Activated CD4-positive, CD25-positive, alpha-beta regulatory T cell treated with anti-CD3 and anti-CD28 coated beads, Interleukin-2, amount 50 U/mL, for 24 hours (primary cell): Measurements from ENCODE around the gene SLC6A18.
A peak's percentile ranks its signal among the peaks of the same experiment; 100 is the strongest.

ENCODE experiments used
- ATAC-seq, 2 donors: fragments of 150-1000 bp; cut with Tn5 transposase; one replicate each; pipeline ENCODE4 v1.10.0; 2021; ENCODE audit warnings: mild to moderate bottlenecking in 1 of 2, moderate library complexity in 1 of 2

The SLC6A18 gene

DNA sequence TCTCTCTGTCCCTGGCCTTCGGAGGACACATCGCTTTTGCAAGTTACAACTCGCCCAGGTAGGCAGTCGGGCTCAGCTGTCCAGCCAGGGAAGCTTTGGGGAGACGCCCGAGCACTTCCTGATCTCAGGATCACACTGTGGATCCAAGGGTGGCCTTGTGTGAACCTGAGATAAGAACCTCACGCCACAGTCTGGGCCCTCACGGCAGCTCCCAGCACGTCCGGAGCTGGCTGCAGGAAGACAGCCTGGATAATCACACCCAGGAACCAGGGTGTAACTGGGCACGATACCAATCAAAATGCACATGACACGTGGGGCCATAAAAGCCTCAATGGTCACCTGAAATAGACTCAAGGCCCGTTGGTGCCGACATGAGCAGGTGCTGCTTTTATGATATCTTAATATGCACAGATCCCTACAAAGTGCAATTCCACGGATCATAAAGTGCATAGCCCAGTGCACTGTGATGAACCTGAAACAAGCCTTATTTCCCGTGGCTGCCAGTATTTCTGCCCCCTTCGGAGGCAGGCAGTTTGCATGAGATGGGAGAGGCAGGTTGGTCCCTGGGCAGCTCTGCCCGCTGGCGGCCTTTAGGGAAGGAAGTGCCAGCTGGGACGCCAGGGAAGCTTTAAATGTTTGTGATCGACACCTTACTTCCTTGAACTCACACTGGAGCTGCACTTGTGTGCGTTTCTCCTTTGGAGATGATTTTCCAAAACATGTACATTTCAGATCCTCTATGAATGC, 14.5 kb downstream of the SLC6A18 start:
- no peak for ATAC-seq

DNA sequence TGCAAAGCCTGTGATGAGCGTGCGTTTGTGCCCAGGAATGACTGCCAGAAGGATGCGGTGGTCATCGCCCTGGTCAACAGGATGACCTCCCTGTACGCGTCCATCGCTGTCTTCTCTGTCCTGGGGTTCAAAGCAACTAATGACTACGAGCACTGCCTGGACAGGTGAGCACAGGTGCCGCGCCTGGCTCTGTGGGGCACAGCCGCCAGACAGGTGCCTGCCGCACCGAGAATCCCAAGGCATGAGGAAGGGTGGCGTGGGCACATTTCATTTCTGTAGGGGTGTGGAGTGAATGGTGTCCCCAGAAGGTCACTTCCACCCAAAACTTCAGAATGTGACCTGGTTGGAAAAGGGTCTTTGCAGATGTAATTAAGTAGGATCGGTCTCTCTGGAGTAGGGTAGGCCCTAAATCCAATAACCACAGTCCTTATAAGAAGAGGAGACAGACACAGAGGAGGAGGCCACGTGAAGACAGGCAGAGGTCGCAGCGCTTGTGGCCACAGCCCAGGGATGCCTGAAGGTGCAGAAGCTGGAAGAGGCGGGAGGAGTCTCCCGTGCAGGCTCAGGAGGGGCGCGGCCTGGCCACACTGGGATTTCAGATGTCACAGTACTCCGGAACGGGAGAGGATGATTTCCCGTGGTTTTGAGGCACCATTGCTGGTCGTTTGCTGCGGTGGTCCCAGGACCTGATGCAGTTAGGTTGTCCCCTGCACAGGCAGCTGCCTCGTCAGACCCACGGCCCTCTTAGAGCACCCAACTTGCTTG, 15.5 kb downstream of the SLC6A18 start:
- ATAC-seq = no peak

DNA sequence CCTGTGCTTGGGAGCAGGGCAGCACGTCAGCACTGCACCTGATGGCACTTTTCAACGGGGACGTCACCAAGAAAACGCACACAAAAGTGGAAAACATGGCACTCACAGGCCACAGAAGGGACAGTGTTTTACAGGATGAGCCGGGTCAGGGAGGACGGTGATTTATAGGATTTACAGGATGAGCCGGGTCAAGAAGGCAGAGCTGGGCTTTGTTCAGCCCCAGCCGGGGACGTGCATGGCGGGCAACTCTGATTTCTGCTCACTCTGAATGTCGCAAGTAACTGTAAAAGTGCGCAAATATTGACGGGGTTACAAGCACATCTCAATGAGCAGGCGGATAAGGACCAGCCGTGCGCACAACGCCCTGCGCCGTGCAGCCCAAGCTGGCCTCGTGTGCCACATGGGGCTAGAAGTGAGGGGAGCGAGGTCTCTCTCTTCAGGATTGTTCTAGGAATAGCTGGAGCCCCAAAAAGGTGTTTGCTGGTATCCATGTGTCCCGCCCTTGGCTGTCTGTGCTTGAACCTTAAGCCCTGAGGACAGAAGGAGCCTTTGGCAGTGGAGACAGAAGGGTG, 16.4 kb downstream of the SLC6A18 start:
- no peak for ATAC-seq

DNA sequence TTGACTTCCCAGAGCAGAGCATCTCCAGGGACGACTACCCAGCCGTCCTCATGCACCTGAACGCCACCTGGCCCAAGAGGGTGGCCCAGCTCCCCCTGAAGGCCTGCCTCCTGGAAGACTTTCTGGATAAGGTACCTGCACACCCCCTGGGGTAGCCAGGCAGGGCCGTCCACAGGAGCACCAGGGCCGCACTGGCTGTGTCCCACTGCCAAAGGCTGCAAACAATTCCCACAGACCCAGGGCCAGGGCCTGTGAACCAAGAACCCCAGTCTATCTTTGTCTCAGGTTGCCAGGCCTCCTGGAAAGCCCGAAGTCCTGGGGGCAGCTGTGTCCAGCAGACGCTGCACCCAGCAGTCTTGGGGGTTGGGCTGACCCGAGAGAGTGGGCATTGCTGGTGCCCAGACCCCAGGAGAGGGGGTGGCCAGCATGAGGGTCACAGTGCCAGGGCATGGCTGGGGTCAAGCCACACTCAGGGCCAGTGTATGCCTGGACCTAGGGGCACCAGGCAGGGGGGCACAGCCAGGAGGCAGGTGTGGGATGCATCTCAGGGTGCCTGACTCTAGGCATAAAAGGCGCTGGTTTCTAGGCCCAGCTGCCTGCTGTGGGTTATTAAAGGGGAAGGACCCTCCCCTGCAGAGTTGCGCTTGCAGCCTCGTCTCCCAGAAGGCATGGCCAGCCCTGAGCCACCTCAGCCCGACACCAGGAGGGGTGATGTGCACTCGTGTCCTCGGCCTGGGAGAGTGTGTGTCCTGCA, 17.7 kb downstream of the SLC6A18 start:
- peak in 1 of 2 donors; percentile 12 for ATAC-seq

DNA sequence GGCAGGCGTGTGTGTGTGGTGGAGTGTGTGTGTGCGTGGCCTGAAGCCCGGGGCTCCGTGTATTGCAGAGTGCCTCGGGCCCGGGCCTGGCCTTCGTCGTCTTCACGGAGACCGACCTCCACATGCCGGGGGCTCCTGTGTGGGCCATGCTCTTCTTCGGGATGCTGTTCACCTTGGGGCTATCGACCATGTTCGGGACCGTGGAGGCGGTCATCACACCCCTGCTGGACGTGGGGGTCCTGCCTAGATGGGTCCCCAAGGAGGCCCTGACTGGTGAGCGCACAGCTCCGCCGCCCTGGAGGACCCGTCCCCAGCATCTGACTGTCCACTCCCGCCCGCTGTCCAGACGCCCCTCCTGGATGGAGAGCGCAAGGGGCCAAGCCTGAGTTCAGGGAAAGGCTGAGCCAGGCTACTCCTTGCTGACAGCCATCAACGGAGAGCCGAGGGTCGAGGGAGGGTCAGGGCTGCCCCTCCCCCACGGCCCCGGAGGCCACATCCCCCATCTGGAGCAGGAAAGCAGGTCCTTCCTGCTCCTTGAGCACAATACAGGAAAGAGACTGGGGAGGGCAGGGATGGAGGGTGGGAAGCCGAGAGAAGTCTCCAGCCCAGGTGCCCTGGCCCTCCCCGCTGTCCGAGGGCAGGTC, 18.4 kb downstream of the SLC6A18 start:
- no peak for ATAC-seq

DNA sequence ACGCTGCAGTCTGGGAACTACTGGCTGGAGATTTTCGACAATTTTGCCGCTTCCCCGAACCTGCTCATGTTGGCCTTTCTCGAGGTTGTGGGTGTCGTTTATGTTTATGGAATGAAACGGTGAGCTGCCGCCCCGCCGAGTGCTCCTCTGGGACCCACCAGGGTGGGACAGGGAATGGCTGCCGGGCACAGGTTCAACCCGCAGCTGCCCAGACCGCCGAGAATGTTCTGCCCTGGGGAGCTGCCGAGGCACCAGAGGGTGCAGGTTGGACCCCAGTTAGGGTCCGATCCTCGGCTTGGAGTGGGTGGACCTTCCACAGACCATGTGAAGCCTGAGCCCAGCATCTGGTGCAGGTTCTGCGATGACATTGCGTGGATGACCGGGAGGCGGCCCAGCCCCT, 19.1 kb downstream of the SLC6A18 start:
- ATAC-seq = no peak

DNA sequence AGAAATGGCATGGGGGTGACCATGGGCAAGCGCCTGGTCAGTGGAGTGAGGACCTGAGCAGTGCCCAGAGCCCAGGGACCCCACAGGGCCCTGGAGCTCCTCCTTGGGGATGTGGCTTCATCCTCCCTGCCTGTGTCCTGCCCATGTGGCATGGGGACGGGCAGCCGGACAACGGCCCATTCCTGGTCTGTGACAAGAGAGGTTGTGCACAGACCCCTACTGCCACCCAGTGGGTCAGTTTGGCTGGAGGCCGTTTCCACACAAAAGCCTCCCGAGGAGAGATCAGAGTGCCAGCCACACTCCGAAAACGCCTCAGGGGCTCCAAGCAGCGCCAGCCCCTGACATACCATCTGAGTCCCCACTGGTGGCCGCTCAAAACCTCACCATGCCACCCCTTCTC, 19.8 kb downstream of the SLC6A18 start:
- ATAC-seq = no peak

DNA sequence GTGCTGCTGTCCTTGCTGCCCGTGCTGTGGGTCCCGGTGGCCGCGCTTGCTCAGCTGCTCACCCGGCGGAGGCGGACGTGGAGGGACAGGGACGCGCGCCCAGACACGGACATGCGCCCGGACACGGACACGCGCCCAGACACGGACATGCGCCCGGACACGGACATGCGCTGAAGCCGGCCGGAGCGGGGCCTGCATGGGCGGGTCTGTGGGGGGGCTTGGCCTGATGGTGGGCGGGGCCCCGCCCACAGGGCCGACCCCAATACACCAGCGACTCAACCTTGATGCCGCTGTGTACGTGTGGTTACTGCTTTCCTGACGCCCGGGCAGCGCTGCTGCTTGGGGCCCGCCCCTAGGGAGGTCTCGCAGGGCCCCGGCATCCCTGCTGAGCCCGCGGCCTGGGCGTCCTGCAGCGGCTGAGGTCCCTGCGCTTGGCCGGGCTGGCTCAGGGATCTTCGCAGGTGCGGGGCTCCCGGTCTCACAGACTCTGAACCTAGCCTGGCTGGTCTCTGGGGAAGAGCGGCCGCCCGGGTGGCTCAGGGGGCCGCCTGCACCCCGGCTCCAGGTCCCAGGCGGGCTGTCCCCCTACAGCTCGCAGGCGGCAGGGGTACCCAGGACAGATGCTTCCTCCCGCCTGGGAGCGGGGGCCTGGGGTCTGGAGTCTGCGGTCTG, 20.9 kb downstream of the SLC6A18 start:
- no peak for ATAC-seq

DNA sequence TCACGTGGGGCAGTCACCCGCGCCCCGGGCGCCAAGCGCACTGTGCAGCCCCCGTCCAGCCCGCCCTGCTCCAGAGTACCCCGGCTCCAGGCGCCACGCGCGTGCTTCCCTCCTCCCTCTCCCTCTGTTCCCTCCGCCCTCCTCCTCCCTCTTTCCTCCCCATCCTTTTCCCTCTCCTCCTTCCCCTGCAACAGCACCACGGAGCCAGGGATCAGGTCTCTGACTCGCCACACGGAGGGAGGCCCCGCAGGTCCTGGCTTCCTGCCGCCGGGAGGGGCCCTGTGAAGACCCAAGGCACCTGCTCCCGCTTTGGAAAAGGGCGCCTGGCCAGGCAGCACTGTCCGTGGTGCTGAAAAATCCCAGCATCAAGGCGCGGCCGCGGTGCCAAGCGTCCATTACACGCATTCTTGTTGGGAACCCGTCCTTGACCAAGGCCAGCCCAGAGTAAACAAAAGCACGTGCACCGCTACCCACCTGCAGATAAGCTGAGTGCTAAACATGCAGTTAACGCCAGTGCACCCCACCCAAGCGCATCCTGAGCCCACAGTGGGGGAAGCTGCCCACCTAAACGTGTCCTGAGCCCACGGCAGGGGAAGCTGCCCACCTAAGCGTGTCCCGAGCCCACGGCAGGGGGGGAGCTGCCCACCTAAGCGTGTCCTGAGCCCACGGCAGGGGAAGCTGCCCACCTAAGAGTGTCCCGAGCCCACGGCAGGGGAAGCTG, 21.7 kb downstream of the SLC6A18 start:
- no peak for ATAC-seq

DNA sequence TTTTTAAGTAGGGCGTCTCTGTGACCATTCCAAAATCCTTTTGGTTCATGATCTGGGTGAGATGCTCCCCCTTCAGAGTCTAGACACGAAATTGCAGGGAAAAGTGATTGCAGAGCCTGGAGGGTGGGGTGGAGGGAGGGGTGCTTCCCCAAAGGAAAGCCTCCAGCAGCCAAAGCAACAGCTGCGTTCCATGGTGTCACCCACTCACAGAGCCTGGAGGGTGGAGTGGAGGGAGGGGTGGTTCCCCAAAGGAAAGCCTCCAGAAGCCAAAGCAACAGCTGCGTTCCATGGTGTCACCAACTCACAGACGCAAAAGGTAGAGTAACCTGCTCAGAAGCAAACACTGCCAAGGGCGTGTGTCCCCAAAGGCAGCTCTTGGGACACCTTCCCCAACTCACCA, 22.6 kb downstream of the SLC6A18 start:
- ATAC-seq = no peak

DNA sequence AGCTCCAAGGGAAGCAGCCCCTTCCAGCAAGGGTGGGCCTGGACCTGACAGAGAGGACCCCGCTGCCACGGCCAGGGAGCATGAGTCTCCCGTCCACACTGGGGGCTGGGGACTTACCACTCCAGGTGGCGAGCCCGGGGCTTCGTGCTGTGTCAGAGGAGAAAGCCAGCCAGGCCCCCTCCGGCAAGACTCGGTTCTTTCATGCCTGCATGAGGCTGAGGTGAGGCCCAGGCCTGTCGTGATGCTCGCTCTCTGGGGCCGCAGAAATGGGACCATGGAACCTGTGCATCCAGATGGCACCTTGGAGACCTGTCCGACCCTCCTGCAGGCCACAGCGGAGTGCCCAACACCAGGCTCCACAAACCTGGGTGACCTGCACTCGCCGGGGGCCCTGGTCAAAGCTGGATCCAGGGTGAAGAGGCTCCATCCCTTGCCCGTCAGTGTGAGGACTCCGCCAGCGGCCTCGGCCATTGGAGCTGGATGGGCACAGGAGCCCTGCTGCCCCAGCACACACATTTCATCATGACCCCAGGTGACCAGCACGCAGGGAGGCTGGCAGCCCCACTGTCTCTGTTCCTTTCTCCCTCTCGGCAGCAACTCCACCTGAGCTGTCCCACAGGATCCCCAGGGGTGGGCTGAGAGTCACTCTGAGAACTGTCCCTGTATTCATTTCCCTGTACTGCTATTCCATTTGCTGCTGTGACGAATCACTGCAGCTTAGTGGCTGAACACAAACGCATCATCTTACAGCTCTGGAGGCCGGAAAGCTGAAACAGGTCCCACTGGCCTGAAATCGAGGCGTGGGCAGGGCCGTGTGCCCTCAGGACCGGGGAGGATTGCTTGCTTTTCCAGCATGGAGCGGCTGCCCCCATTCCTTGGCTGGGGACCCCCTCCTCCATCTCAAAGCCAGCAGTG, 24.4 kb downstream of the SLC6A18 start:
- ATAC-seq = no peak

DNA sequence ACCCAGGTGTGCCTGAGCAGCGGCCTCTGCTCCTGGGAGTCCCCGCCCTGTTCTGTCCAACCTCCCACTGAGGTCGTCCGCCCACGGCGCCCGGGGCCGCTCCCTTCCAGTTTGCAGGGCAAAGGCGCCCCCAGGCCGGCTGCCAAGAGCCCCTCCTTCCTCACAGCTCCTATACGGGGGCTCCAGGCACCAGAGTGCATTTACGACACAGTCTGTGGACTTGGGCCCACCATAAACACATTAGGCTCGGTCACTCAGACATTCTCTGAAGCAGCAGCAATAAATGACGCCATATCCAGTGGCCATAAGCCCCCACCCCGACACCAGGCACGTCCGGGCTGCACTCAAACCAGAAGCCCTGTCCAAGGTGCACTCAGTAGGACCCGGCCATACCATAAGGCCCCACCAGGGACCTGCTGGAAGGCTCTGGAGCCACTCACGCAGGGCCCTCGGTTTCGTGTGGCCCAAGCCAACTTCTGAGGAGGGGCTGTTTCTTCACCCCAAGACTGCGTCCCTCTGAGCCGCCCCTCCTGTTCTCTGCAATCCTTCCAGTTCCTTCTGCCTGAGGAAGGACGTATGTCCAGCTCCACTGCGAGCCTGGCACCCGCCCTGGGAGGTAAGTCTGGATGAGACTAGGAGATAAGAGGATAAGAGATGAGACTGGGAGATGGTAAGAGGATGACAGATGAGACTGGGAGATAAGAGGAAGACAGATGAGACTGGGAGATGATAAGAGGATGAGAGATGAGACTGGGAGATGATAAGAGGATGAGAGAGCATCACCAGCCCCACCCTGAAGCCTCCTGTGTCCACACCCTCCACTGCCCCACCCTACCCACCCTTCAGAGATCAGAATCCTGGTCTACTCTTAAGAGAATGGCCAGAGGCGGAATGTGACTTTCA, 26.7 kb downstream of the SLC6A18 start:
- no peak for ATAC-seq

DNA sequence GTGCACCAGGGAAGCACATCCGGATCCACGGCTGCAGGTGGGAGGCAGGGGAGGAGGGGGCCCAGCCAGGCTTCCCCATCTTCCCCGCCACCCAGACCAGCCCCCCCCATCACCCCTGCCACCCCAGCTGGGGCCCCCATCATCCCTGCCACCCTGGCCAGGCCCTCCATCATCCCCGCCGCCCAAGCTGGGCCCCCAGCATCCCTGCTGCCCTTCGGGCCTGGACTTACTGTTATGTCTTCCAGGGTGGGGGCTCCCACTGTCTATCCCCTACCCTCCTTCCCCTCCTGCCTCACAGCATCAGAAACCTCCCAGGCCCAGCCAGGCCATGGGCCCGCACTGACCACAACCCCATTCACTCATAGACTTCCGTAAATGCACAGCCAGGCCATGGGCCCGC, 27.5 kb downstream of the SLC6A18 start:
- ATAC-seq = no peak

DNA sequence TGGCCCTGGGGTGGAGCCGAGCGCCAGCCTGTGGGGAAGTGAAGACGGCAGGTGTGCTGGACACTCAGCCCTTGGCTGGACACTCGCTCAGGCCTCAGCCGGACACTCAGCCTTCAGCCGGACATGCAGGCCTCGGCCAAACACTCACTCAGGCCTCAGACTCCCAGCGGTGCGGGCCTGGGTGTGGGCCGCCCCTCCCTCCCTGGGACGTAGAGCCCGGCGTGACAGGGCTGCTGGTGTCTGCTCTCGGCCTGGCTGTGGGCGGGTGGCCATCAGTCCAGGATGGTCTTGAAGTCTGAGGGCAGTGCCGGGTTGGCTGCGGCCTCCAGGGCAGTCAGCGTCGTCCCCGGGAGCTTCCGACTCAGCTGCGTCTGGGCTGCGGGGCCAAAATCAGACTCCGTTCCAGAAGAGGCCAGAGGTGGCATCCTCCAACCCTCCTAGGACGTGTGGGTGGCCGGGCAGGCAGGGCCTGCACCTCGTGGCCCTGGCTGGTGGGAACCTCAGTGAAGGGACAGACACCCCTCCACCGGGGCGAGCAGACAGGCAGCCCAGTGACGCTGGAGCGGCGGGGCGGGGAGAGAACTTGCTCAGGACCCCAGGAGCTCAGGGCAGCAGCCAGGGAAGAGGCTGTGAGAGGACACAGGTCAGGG, 28.4 kb downstream of the SLC6A18 start:
- no peak for ATAC-seq

DNA sequence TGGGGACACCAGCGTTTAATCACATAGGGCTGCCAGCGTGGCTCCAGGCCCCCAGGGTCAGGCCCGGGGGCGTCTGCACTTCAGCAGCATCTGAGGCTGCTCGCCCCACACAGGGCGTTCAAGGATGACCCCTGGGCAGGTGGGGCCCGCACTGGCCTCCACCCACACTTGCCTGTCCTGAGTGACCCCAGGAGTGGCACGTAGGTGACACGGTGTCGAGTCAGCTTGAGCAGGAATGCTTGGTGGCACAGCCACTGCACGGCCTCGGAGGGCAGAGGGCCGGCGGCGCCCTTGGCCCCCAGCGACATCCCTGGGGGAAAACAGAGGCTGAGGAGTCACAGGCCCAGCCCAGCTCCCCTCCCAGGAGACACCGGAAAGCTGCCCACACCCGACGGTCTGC, 29.0 kb downstream of the SLC6A18 start:
- no peak for ATAC-seq

DNA sequence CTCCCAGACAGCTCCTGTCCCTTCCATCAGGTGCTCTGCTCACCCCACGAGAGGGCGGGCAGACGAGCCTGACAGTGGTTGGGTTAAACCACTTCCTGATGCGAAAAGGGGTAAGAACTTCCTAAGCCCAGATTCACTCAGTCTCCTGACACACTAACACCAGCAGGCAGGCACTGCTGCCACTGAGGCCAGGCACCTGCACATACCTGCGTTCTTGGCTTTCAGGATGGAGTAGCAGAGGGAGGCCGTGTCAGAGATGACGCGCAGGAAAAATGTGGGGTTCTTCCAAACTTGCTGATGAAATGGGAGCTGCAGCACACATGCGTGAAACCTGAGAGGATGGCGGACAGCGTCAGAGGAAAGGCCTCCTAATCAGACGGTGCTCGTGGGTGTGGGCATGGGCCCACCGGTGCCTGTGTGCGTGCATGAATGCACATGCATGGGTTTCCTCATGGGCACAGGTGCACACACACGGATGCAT, 29.9 kb downstream of the SLC6A18 start:
- ATAC-seq = peak; percentile 41 to 52

DNA sequence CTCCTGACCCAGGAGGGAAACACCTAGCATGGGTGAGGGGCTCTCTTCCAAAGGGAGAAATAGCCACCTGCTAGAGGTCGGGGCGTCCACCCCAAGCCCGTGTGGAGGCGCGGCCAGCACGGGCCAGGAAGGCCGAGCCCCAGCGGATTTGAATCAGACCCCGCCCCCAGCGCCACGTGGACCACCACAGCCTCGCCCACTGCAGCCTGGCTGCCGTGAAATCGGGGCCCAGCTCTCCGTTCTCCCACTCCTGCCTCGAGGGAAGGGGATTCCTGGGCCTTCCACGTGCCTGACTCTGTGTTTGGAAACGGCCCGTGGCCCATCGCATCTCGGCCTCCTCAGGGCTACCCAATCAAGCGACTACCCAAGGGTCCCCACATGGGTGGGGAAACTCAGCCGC, 31.6 kb downstream of the SLC6A18 start:
- ATAC-seq = no peak

DNA sequence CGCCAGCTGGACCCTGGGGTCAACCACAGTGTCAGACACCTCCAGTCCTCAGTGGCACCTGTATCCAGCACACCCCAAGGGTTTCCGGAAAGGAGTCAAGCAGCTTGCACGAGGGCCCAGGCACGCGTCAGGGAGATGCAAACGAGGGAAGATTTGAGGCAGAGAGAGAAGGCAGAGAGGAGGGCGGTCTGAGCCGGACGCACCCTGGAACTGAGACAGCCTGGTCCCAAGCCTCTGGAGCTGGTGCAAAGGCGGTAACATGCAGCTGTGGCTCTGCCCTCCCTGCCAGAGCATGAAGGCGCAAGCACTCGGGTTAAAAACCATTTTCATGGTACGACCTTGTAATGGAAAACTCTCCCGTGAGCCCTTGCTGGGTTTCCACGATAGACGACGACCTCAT, 32.2 kb downstream of the SLC6A18 start:
- no peak for ATAC-seq

DNA sequence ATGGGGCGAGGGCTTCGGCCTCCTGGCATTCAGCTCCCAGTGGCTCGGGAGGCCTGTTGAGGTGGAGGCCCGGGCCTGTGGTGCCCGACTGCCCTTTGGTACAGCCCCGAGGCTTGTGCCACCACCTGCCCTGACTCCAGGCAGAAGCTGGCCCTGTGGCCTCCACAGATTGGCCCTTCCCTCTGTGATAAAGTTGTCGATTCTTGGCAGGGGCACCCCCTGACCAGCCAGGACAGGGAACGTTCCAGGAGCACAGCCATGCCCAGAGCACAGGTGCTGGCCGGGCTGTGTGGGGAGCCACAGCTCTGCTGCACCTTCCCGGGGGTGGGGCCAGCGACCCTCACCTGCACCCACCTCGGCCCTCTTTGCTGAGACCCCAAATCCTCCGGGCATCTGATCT, 32.7 kb downstream of the SLC6A18 start:
- no peak for ATAC-seq
